Osteoblast (primary cell): Measurements from ENCODE around the gene RAI14. TPM values are rescaled to one million over a fixed set of nuclear protein-coding genes. Genes with fewer than 3 reads are reported as not detected.

Source experiments
- DNase-seq: peaks from one replicate; pipeline ENCODE4 v3.0.0; 2011; ENCODE audit warnings: low spot score, mixed read lengths; ENCODE audit not compliant: insufficient read length; ENCODE audit errors: missing footprints
- H2AFZ ChIP-seq: 2 replicates; pipeline ENCODE4 v1.6.0; 2011; ENCODE audit warnings: mild to moderate bottlenecking, low read length
- H3K27ac ChIP-seq: 2 replicates; pipeline ENCODE4 v1.5.1; 2011; ENCODE audit warnings: mild to moderate bottlenecking, low read depth, low read length, moderate library complexity
- H3K27me3 ChIP-seq: 2 replicates; pipeline ENCODE4 v1.6.0; 2012; ENCODE audit warnings: mild to moderate bottlenecking, control low read depth, inconsistent platforms, low read length, moderate library complexity; ENCODE audit not compliant: insufficient read depth
- H3K36me3 ChIP-seq: 2 replicates; pipeline ENCODE4 v1.5.1; 2011; ENCODE audit warnings: mild to moderate bottlenecking, low read length, control low read depth, moderate library complexity; ENCODE audit not compliant: insufficient read depth
- H3K4me1 ChIP-seq: 2 replicates; pipeline ENCODE4 v1.5.1; 2011; ENCODE audit warnings: mild to moderate bottlenecking, low read length, control low read depth, moderate library complexity; ENCODE audit not compliant: insufficient read depth
- H3K4me2 ChIP-seq: 2 replicates; pipeline ENCODE4 v1.6.0; 2011; ENCODE audit warnings: mild to moderate bottlenecking, low read length; ENCODE audit not compliant: insufficient read depth
- H3K4me3 ChIP-seq: fragments of 200-600 bp; sonication (generic); 3 replicates; pipeline ENCODE4 v1.5.1; 2012; ENCODE audit warnings: mild to moderate bottlenecking, low read length, inconsistent platforms; ENCODE audit not compliant: insufficient read depth
- H3K79me2 ChIP-seq: 2 replicates; pipeline ENCODE4 v1.6.0; 2012; ENCODE audit warnings: mild to moderate bottlenecking, low read length, control low read depth, inconsistent platforms; ENCODE audit not compliant: insufficient read depth
- H3K9me3 ChIP-seq: 2 replicates; pipeline ENCODE4 v1.5.1; 2011; ENCODE audit warnings: low read depth, low read length, control low read depth
- H4K20me1 ChIP-seq: 2 replicates; pipeline ENCODE4 v1.6.0; 2012; ENCODE audit warnings: mild to moderate bottlenecking, low read length, control low read depth; ENCODE audit not compliant: insufficient read depth
- CTCF ChIP-seq: IDR thresholded peaks from 2 replicates; pipeline ENCODE4 v1.5.1; 2011; ENCODE audit warnings: mild to moderate bottlenecking, low read depth, low read length, moderate library complexity; ENCODE audit errors: extremely low read depth
- total RNA-seq: library from RNA; depleted of rRNA; stranded (reverse); fragments of >200 nt; gene quantifications from 2 replicates; pipeline ENCODE4 v1.2.3, GENCODE V29; 2012

Gene RAI14
- total RNA-seq, 1 donor, result 149 TPM

GRCh38 chr5:34628373-34628772, 27.8 kb upstream of the RAI14 start:
- Histone ChIP-seq H2AFZ (peak overlapping the region; percentile 47), H3K27ac (peak overlapping the region; percentile 55), H3K79me2 (no peaks in the 10 kb centered on the region)

GRCh38 chr5:34630596-34630995, 25.5 kb upstream of the RAI14 start:
- no peak overlapping the region for H3K4me2 ChIP-seq
- DNase-seq, result no peak
- peaks cover 18% of the 10 kb centered on the region for H3K4me1 ChIP-seq
- TF ChIP-seq CTCF, result no peak
- H3K9me3 ChIP-seq, result no peaks in the 10 kb centered on the region
- H3K36me3 ChIP-seq, result no peaks in the 10 kb centered on the region
- H4K20me1 ChIP-seq, result no peaks in the 10 kb centered on the region
- no peak overlapping the region for H3K27ac ChIP-seq
- no peak overlapping the region for H3K4me3 ChIP-seq
- no peaks in the 10 kb centered on the region for H3K27me3 ChIP-seq
- no peak overlapping the region for H2AFZ ChIP-seq
- no peaks in the 10 kb centered on the region for H3K79me2 ChIP-seq

More at GRCh38 chr5:34628373-34628772, 27.8 kb upstream of the RAI14 start:
- Histone ChIP-seq H3K4me3 (no peak overlapping the region), H3K27me3 (no peaks in the 10 kb centered on the region), H3K9me3 (no peaks in the 10 kb centered on the region), H3K4me1 (peaks cover 18% of the 10 kb centered on the region), H4K20me1 (no peaks in the 10 kb centered on the region), H3K4me2 (peak overlapping the region; percentile 15), H3K36me3 (no peaks in the 10 kb centered on the region)
- no peak for DNase-seq
- TF ChIP-seq CTCF, result no peak

DNA sequence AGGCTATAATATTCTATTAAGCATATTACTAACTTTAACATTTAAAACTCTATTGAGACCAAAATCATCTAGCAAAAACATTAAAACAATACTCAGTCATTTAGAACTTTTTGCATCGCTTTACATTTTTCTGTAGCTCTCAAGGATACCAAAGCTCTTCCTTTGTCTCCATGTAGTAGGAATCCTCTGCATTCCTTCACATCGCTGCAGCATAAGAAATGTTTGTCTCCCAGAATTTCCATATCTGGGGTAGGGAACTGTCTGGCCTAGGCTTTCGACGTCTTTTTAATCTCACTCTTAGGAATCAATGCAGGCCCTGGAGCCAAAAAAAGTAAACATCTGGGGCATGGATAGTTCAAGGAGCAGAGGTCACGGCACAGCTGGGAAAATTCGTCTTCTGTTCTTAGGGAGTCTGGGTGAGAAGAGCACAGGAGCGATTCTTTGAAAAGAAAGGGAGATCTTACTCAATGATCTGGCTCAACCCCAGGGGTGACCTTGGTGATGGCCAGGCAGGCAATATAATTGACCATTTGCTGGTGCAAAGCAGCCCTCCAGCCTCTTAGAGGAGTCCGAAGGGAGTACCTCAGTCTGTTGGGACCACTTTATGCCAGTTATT, 23.2 kb upstream of the RAI14 start:
- Histone ChIP-seq H3K9me3 (no peaks in the 10 kb centered on the region), H2AFZ (no peak overlapping the region), H3K4me2 (no peak overlapping the region), H3K4me1 (peaks cover 5% of the 10 kb centered on the region), H3K36me3 (no peaks in the 10 kb centered on the region), H4K20me1 (no peaks in the 10 kb centered on the region), H3K4me3 (no peak overlapping the region), H3K27me3 (no peaks in the 10 kb centered on the region), H3K79me2 (no peaks in the 10 kb centered on the region), H3K27ac (no peak overlapping the region)
- no peak for TF ChIP-seq CTCF
- no peak for DNase-seq

DNA sequence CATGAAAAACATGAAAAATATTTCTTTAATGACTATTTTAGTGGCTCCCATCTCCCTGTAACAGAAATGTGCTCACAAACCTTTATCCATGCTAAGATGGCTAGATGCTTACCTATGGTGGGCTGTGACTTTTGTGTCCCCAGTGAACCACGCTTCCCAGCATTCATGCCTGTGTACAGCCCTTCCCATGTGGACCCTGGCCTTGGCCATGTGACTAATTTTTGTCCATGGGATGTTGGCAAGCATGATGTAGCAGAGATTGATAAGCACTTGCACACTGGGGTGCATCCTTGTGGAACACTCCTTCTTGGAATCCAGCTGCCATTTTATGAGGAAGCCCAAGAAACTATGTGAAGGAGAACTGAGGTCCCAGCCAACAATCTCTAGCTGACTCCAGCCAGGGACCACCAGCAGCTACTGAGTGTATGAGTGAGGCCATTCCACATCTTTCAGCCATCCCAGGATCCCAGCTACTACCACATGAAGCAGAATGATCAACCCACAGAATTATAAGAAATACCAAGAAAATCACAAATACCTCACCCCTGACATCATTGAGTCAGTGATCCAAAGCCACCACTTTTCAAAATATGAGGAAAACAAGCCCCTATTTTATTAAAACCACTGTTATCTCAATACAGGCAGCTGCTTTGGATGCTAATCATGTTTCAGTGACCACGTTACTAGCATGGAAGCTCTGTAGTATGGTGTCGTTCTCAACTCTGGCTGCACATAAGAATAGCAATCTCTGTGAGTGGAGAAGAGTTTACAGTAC, 16.1 kb upstream of the RAI14 start:
- Histone ChIP-seq H3K4me2 (no peak overlapping the region), H3K4me1 (peaks cover 8% of the 10 kb centered on the region), H4K20me1 (no peaks in the 10 kb centered on the region), H3K79me2 (no peaks in the 10 kb centered on the region), H3K27me3 (no peaks in the 10 kb centered on the region), H3K36me3 (no peaks in the 10 kb centered on the region), H2AFZ (no peak overlapping the region), H3K9me3 (no peaks in the 10 kb centered on the region), H3K4me3 (no peak overlapping the region), H3K27ac (peak overlapping the region; percentile 19)
- no peak for DNase-seq
- TF ChIP-seq CTCF, result no peak
